OCI-LY1 (cell line): ENCODE measurements around the gene BBS4.
"Not testable (repeated sequence)": the region's sequence is repeated elsewhere in the genome, so short reads cannot be mapped to it uniquely, and the experiment has no call there.

ENCODE experiments used
- H2AFZ ChIP-seq: fragments of 200-600 bp; sonication (generic), shearing (Covaris generic); 2 replicates; pipeline ENCODE4 v1.6.0; 2014; ENCODE audit warnings: antibody characterized with exemption, mild to moderate bottlenecking, low read length
- H3F3A ChIP-seq: fragments of 200-600 bp; sonication (generic), shearing (Covaris generic); 2 replicates; pipeline ENCODE4 v1.6.0; 2014; ENCODE audit warnings: mild to moderate bottlenecking, antibody characterized with exemption, low read length, moderate library complexity; ENCODE audit not compliant: insufficient read depth
- H3K27ac ChIP-seq: fragments of 200-600 bp; sonication (generic); 2 replicates; pipeline ENCODE4 v1.5.1; 2014; ENCODE audit warnings: low read length, mixed run types, mild to moderate bottlenecking, low read depth; ENCODE audit not compliant: poor library complexity, severe bottlenecking
- H3K27me3 ChIP-seq: fragments of 200-600 bp; sonication (generic); 2 replicates; pipeline ENCODE4 v1.6.0; 2014; ENCODE audit warnings: antibody characterized with exemption, mild to moderate bottlenecking, low read length, moderate library complexity; ENCODE audit not compliant: insufficient read depth
- H3K36me3 ChIP-seq: fragments of 200-600 bp; sonication (generic); 2 replicates; pipeline ENCODE4 v1.6.1; 2014; ENCODE audit warnings: mild to moderate bottlenecking, antibody characterized with exemption, low read length, moderate library complexity, mixed read lengths; ENCODE audit not compliant: insufficient read depth
- H3K4me1 ChIP-seq: fragments of 200-600 bp; sonication (generic); 2 replicates; pipeline ENCODE4 v1.5.1; 2014; ENCODE audit warnings: mild to moderate bottlenecking, low read length, moderate library complexity; ENCODE audit not compliant: insufficient read depth, severe bottlenecking
- H3K4me2 ChIP-seq: fragments of 200-600 bp; sonication (generic), shearing (Covaris generic); 2 replicates; pipeline ENCODE4 v1.6.1; 2014; ENCODE audit warnings: low read length
- H3K4me3 ChIP-seq: fragments of 200-600 bp; sonication (generic); 2 replicates; pipeline ENCODE4 v1.5.1; 2014; ENCODE audit warnings: low read length, low read depth, mild to moderate bottlenecking, mixed read lengths; ENCODE audit not compliant: poor library complexity, severe bottlenecking
- H3K79me2 ChIP-seq: fragments of 200-600 bp; shearing (Covaris generic); 2 replicates; pipeline ENCODE4 v1.6.1; 2016; ENCODE audit warnings: mixed run types, low read length, mixed read lengths; ENCODE audit not compliant: insufficient read depth
- H3K9ac ChIP-seq: fragments of 200-600 bp; sonication (generic), shearing (Covaris generic); 2 replicates; pipeline ENCODE4 v1.6.1; 2014; ENCODE audit warnings: mild to moderate bottlenecking, low read length, mixed read lengths
- H3K9me2 ChIP-seq: fragments of 200-600 bp; sonication (generic), shearing (Covaris generic); 2 replicates; pipeline ENCODE4 v1.6.1; 2014; ENCODE audit warnings: low read depth, mild to moderate bottlenecking, low read length, mixed read lengths
- H3K9me3 ChIP-seq: fragments of 200-600 bp; shearing (Covaris generic); 2 replicates; pipeline ENCODE4 v1.6.1; 2014; ENCODE audit warnings: low read length, mixed read lengths
- H4K20me1 ChIP-seq: fragments of 200-600 bp; sonication (generic), shearing (Covaris generic); 2 replicates; pipeline ENCODE4 v1.6.0; 2016; ENCODE audit warnings: mild to moderate bottlenecking, low read length; ENCODE audit not compliant: insufficient read depth
- CTCF ChIP-seq: fragments of 200-600 bp; sonication (generic), shearing (Covaris generic); IDR thresholded peaks from 2 replicates; pipeline ENCODE4 v1.5.1; 2017; ENCODE audit warnings: mild to moderate bottlenecking, antibody characterized with exemption, low read length, moderate library complexity, mixed read lengths
- EZH2 ChIP-seq: fragments of 200-600 bp; sonication (generic), shearing (Covaris generic); IDR thresholded peaks from 2 replicates; pipeline ENCODE4 v1.8.0; 2017; ENCODE audit warnings: borderline replicate concordance, mixed run types, mild to moderate bottlenecking, antibody characterized with exemption, low read length, moderate library complexity, mixed read lengths

Gene BBS4, protein sequence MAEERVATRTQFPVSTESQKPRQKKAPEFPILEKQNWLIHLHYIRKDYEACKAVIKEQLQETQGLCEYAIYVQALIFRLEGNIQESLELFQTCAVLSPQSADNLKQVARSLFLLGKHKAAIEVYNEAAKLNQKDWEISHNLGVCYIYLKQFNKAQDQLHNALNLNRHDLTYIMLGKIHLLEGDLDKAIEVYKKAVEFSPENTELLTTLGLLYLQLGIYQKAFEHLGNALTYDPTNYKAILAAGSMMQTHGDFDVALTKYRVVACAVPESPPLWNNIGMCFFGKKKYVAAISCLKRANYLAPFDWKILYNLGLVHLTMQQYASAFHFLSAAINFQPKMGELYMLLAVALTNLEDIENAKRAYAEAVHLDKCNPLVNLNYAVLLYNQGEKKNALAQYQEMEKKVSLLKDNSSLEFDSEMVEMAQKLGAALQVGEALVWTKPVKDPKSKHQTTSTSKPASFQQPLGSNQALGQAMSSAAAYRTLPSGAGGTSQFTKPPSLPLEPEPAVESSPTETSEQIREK

GRCh38 chr15:72685925-72686794, at the start of gene BBS4, which contains the start of gene HIGD2B:
BBS4 (plus strand) TSS chr15:72686207; CDS start chr15:72686228, 21 bp downstream.
HIGD2B (minus strand) TSS chr15:72686182; CDS start chr15:72676374, 9,808 bp downstream.
- H3K27me3 ChIP-seq = no peaks in the 10 kb centered on the region
- H3K27ac ChIP-seq = peak within 1 kb of the TSS; percentile 86
- H3K4me1 ChIP-seq = peaks cover 34% of the 10 kb centered on the region
- H3K9me3 ChIP-seq = no peaks in the 10 kb centered on the region
- peaks cover 5% of the 10 kb centered on the region; the same call in 1 of the 2 replicates for H3F3A ChIP-seq
- H2AFZ ChIP-seq = 0 out of 2 replicates have a peak within 1 kb of the TSS, but pooled peaks have one; percentile 6
- H3K9ac ChIP-seq = peak within 1 kb of the TSS; percentile 77
- peak within 1 kb of the TSS; percentile 76 for H3K4me3 ChIP-seq
- H3K9me2 ChIP-seq = no peaks in the 10 kb centered on the region
- no peaks in the 10 kb centered on the region for H4K20me1 ChIP-seq
- peak within 1 kb of the TSS; percentile 81 for H3K4me2 ChIP-seq
- H3K79me2 ChIP-seq = no peaks in the 10 kb centered on the region
- no peaks in the 10 kb centered on the region for H3K36me3 ChIP-seq
- TF ChIP-seq CTCF (no peak), EZH2 (no peak)

GRCh38 chr15:72636519-72637282, 49.3 kb upstream of the BBS4 start:
- not testable (repeated sequence) for H3K9me2 ChIP-seq, H4K20me1 ChIP-seq, H3K4me1 ChIP-seq, H3K36me3 ChIP-seq, H3K4me2 ChIP-seq, H3K9ac ChIP-seq, H2AFZ ChIP-seq, H3K27me3 ChIP-seq, H3K79me2 ChIP-seq, H3K9me3 ChIP-seq, H3K27ac ChIP-seq, H3F3A ChIP-seq
- H3K4me3 ChIP-seq = peak overlapping the region; percentile 52

DNA sequence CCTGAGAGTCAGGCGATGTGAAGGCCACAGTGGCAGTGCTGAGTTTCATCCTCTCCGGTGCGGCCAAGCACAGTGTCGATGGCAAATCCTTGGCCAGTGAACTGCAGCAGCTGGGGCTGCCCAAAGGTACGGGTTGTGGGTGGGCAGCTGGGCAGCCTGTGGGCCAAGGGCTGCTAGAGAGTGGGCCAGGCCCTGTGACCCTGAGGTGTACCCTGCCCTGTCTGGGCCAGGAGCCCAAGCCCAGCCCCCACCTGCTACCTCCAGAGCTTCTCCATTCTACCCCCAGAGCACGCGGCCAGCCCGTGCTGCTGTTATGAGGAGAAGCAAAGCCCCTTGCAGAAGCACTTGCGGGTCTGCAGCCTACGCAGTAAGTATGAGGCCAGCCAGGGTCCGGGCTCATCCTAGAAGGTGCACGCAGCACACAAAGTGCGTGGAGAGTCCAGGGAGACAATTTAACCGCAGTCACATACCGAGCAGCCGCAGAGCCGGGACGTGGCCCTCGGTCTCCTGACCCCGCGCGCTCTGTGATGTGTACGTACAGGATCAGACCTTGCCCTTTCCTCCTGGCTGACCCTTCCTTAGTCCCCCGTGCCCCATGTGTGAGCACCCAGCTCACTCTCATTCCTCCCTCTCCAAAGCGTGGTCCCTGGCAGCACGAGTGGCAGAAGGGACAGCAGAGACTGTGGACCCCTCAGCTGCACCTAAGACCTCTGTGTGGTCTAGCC, 46.1 kb upstream of the BBS4 start:
- not testable (repeated sequence) for H4K20me1 ChIP-seq, H2AFZ ChIP-seq, H3K9ac ChIP-seq, H3K4me2 ChIP-seq, H3K4me3 ChIP-seq, H3K27me3 ChIP-seq, H3K27ac ChIP-seq, H3K36me3 ChIP-seq, H3K79me2 ChIP-seq, H3K4me1 ChIP-seq, H3F3A ChIP-seq, H3K9me3 ChIP-seq, H3K9me2 ChIP-seq

DNA sequence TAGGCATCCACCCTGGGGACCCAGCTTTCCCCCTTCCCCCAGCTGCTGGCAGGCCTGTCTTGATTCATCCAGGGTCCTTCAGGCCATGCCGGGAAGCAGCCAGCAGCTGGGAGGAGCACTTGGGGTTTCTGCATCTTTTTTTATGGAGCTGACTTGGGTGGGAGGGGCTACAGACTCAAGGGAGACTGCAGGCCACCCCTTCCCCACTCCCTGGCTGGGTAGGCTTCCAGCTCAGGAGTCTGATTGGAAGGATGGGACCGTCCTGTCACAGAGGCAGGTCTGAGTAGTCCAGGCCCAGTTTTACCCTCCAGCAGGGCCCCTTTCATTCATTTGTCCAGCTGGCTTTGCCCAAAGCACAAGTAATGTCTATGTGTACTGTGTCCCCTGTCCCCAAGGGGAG, 43.7 kb upstream of the BBS4 start:
- not testable (repeated sequence) for H3K4me3 ChIP-seq, H3K79me2 ChIP-seq, H2AFZ ChIP-seq, H3K4me1 ChIP-seq, H3K27ac ChIP-seq, H4K20me1 ChIP-seq, H3K9ac ChIP-seq, H3K9me3 ChIP-seq, H3K4me2 ChIP-seq, H3K36me3 ChIP-seq, H3K9me2 ChIP-seq, H3K27me3 ChIP-seq, H3F3A ChIP-seq

DNA sequence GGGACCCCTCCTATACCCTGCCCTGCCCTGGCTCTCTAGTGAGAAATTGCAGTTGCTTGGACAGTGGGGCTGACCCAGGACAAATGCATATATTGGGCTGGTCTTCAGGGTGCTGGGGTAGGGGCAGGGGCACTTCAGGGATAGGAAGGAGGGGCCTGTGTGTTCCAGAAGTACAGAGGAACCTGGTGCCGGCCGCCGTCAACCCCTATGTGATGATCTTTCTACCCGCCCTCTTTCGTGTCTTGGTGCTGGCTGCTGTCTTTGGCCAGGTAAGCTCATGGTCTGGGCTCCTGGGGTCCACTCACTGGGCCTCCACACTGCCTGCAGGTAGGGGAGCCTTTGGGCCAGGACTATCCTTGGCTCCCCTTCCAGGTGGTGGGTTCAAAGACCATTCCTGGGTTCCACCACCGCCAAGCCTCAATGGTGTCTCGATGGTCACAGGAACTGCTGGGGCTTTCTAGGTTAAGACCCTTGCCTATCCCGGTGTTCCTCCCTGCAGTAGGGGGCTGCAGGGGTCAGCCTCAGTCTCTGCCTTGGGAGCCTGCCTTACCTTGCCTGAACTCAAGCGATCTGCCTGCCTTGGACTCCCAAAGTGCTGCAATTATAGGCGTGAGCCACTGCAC, 37.3 kb upstream of the BBS4 start:
- H2AFZ ChIP-seq, H3K4me3 ChIP-seq, H3K4me2 ChIP-seq, H3K9me3 ChIP-seq, H3K36me3 ChIP-seq, H3K27me3 ChIP-seq, H3K27ac ChIP-seq, H3K4me1 ChIP-seq, H3K9me2 ChIP-seq, H3F3A ChIP-seq, H3K9ac ChIP-seq, H4K20me1 ChIP-seq, H3K79me2 ChIP-seq: not testable (repeated sequence)
